ENCODE results near the gene OTUB2.
A peak's percentile ranks its signal among the peaks of the same experiment; 100 is the strongest.

Gene OTUB2

GRCh38 chr14:93997916-93998870 lies 27.9 kb upstream of the OTUB2 start:
- DNase-seq, result no peak

- DNase-seq, result no peak
Measured at GRCh38 chr14:93998871-93999403, 27.2 kb upstream of the OTUB2 start.

- DNase-seq, result no peak
Measured at GRCh38 chr14:93999573-93999972, 26.6 kb upstream of the OTUB2 start.

- no peak for DNase-seq
Measured at GRCh38 chr14:94000267-94000666, 25.9 kb upstream of the OTUB2 start.

- no peak for DNase-seq
Measured at GRCh38 chr14:94001016-94001415, 25.1 kb upstream of the OTUB2 start.

- peak; percentile 16 for DNase-seq
Measured at GRCh38 chr14:94001501-94002396, 24.4 kb upstream of the OTUB2 start.

- DNase-seq, result no peak
Measured at GRCh38 chr14:94003397-94003796, 22.7 kb upstream of the OTUB2 start.

GRCh38 chr14:94004015-94004414 lies 22.1 kb upstream of the OTUB2 start:
- no peak for DNase-seq

- no peak for DNase-seq
Measured at GRCh38 chr14:94005324-94006073, 20.6 kb upstream of the OTUB2 start.

GRCh38 chr14:94008234-94008633 lies 17.9 kb upstream of the OTUB2 start:
- DNase-seq, result no peak

GRCh38 chr14:94009767-94010166 lies 16.4 kb upstream of the OTUB2 start:
- DNase-seq, result no peak

- DNase-seq, result no peak
Measured at GRCh38 chr14:94010625-94011024, 15.5 kb upstream of the OTUB2 start.

GRCh38 chr14:94011795-94012194 lies 14.3 kb upstream of the OTUB2 start:
- no peak for DNase-seq

GRCh38 chr14:94014382-94014781 lies 11.8 kb upstream of the OTUB2 start:
- DNase-seq, result no peak

GRCh38 chr14:94015223-94015622 lies 10.9 kb upstream of the OTUB2 start:
- DNase-seq, result no peak

- DNase-seq, result no peak
Measured at GRCh38 chr14:94016446-94016976, 9.6 kb upstream of the OTUB2 start.

GRCh38 chr14:94018308-94018707 lies 7.8 kb upstream of the OTUB2 start:
- no peak for DNase-seq

GRCh38 chr14:94019329-94019728 lies 6.8 kb upstream of the OTUB2 start:
- no peak for DNase-seq

- DNase-seq, result no peak
Measured at GRCh38 chr14:94020267-94020666, 5.9 kb upstream of the OTUB2 start.

GRCh38 chr14:94021001-94021400 lies 5.1 kb upstream of the OTUB2 start:
- DNase-seq, result no peak

- DNase-seq, result no peak
Measured at GRCh38 chr14:94021416-94022157, 4.6 kb upstream of the OTUB2 start.
